Spleen (tissue), 11 donors: ENCODE measurements around the gene PIN4. TPM values are rescaled to one million over a fixed set of nuclear protein-coding genes. Genes with fewer than 3 reads are reported as not detected.

ENCODE experiments used
- DNase-seq: peaks from one replicate; pipeline ENCODE4 v3.0.0-alpha.2; 2020
- H3K27ac ChIP-seq, 8 donors: fragments of 200-600 bp; sonication (generic) in 7 of 8; 1 replicate in 4 of 8; 2 replicates in 4 of 8; pipeline versions ENCODE4 v1.5.0 to v1.8.0; 2016 to 2021; ENCODE audit warnings: inconsistent platforms in 4 of 8, mild to moderate bottlenecking in 4 of 8, moderate library complexity in 1 of 8
- H3K27me3 ChIP-seq, 7 donors: fragments of 200-600 bp; sonication (generic) in 6 of 7; replicated peaks in 1 of 7; 1 replicate in 4 of 7; 2 replicates in 3 of 7; pipeline versions ENCODE4 v1.5.0 to v1.8.0; 2016 to 2021; ENCODE audit warnings: inconsistent platforms in 3 of 7, mild to moderate bottlenecking in 1 of 7
- H3K36me3 ChIP-seq, 6 donors: fragments of 200-600 bp; sonication (generic) in 5 of 6; 1 replicate in 4 of 6; 2 replicates in 2 of 6; pipeline versions ENCODE4 v1.5.0 to v1.8.0; 2016 to 2021; ENCODE audit warnings: inconsistent platforms in 2 of 6
- H3K4me1 ChIP-seq, 6 donors: fragments of 200-600 bp; sonication (generic) in 5 of 6; 1 replicate in 3 of 6; 2 replicates in 3 of 6; pipeline versions ENCODE4 v1.5.0 to v1.8.0; 2016 to 2021; ENCODE audit warnings: inconsistent platforms in 3 of 6
- H3K4me3 ChIP-seq, 8 donors: fragments of 200-600 bp; sonication (generic) in 7 of 8; 1 replicate in 4 of 8; 2 replicates in 4 of 8; pipeline versions ENCODE4 v1.5.0 to v1.8.0; 2016 to 2021; ENCODE audit warnings: inconsistent platforms in 4 of 8, mild to moderate bottlenecking in 4 of 8, moderate library complexity in 2 of 8
- H3K9me3 ChIP-seq, 8 donors: fragments of 200-600 bp; sonication (generic) in 7 of 8; 1 replicate in 4 of 8; 2 replicates in 4 of 8; pipeline versions ENCODE4 v1.5.0 to v1.8.0; 2016 to 2021; ENCODE audit warnings: inconsistent platforms in 4 of 8
- CTCF ChIP-seq, 11 experiments: fragments of 200-600 bp in 7 of 11; fragments of 450-650 bp in 4 of 11; sonication (generic) in 4 of 11; IDR thresholded peaks in 8 of 11; conservative IDR thresholded peaks in 3 of 11; 1 replicate in 7 of 11; 2 replicates in 4 of 11; pipeline versions ENCODE4 v1.4.0 to v1.8.0; 2016 to 2021; ENCODE audit warnings: antibody characterized with exemption in 11 of 11, inconsistent platforms in 4 of 11, mild to moderate bottlenecking in 1 of 11
- POLR2A ChIP-seq, 3 donors: fragments of 450-650 bp; IDR thresholded peaks; one replicate each; pipeline ENCODE4 v1.5.1; 2017; ENCODE audit warnings: antibody characterized with exemption in 3 of 3, mild to moderate bottlenecking in 1 of 3
- POLR2AphosphoS5 ChIP-seq, 3 donors: sonication (generic); formaldehyde crosslinking; IDR thresholded peaks; one replicate each; pipeline ENCODE4 v1.5.1; 2017; ENCODE audit warnings: antibody characterized with exemption in 3 of 3
- WGBS, 5 donors: extraction: QIAGEN DNeasy Blood & Tissue Kit in 3 of 5; methylation state at CpG; one replicate each; pipeline versions ENCODE4 v1.1.5 to v1.1.7; 2013 to 2018; 5-methylcytosine and 5-hydroxymethylcytosine counted together
- intact Hi-C: fragments of 100-400 bp; cut with DNase I; formaldehyde crosslinking; loops from one replicate; pipeline ENCODE4 v1.15.0; 2023; ENCODE audit warnings: low total_unique reads
- polyA plus RNA-seq, 3 donors: library from polyadenylated mRNA; stranded (reverse); fragments of 200-250 nt; gene quantifications; one replicate each; pipeline ENCODE4 v1.2.1, GENCODE V29; 2013
- total RNA-seq, 7 donors: library from RNA; depleted of rRNA in 3 of 7; stranded (reverse); fragments of >200 nt in 3 of 7; fragmentation: NEBNext Ultra II Directional in 4 of 7; extraction: Animal tissue kit (Norgen Biotek cat#: 25700) in 4 of 7; gene quantifications; one replicate each; pipeline versions ENCODE4 v1.1.0 to v1.2.1, GENCODE V29; 2016 to 2021
- donor health status: healthy with polysubstance abuse.
- donor health status: DM: no; HTN: no; CAD: no; lungs with moderate emphysema.
- donor health status: DM: no; HTN: no; CAD: no.
- donor health status: Bipolar disorder and iron deficiency.
- donor health status: healthy.
- donor health status: DM: no; HTN: no; CAD: no.
- donor health status: DM: yes; HTN: yes; CAD: no.

The PIN4 gene
- total and polyA plus RNA-seq, 10 donors = 6.0 to 22.0 (median 10.8) TPM

- DNase-seq = no peak
- TF ChIP-seq POLR2A (IDR thresholded peaks at IDR 0.05) (no peak), POLR2AphosphoS5 (IDR thresholded peaks at IDR 0.05) (no peak), CTCF (IDR thresholded peaks at IDR 0.05 in 8 of 11, conservative IDR thresholded peaks at IDR 0.05 in 3 of 11) (no peak)
- Histone ChIP-seq H3K9me3 (no peaks in the 10 kb centered on the region), H3K27me3 (no peaks in the 10 kb centered on the region), H3K36me3 (peaks cover 0 to 76% (median 12%) of the 10 kb centered on the region in 6 donors), H3K4me1 (no peaks in the 10 kb centered on the region), H3K4me3 (no peak overlapping the region), H3K27ac (no peak overlapping the region)
- WGBS, 5 donors = 65 to 91% (median 86%) methylated on average over 4 of the region's 4 CpGs
- intact Hi-C loops = no loop called here
Measured at GRCh38 chrX:72202792-72203401, 21.3 kb downstream of the PIN4 start.

GRCh38 chrX:72203421-72203820 lies 21.9 kb downstream of the PIN4 start:
- H3K4me3 ChIP-seq = no peak overlapping the region
- no peaks in the 10 kb centered on the region for H3K27me3 ChIP-seq
- no peaks in the 10 kb centered on the region for H3K4me1 ChIP-seq
- intact Hi-C loops = no loop called here
- TF ChIP-seq POLR2AphosphoS5 (IDR thresholded peaks at IDR 0.05) = no peak
- TF ChIP-seq CTCF (IDR thresholded peaks at IDR 0.05 in 8 of 11, conservative IDR thresholded peaks at IDR 0.05 in 3 of 11) = no peak
- no peak for TF ChIP-seq POLR2A (IDR thresholded peaks at IDR 0.05)
- no peak for DNase-seq
- no peaks in the 10 kb centered on the region for H3K9me3 ChIP-seq
- H3K36me3 ChIP-seq = peaks cover 0 to 76% (median 10%) of the 10 kb centered on the region in 6 donors
- no peak overlapping the region for H3K27ac ChIP-seq
- 65 to 90% (median 81%) methylated on average over 6 of the region's 6 CpGs for WGBS, 5 donors

GRCh38 chrX:72205706-72206105 lies 24.1 kb downstream of the PIN4 start:
- no peak for DNase-seq
- WGBS, 5 donors = 90 to 97% (median 94%) methylated on average over 2 of the region's 2 CpGs
- Histone ChIP-seq H3K27me3 (no peaks in the 10 kb centered on the region), H3K27ac (no peak overlapping the region), H3K4me1 (no peaks in the 10 kb centered on the region), H3K36me3 (peaks cover 0 to 62% (median 5%) of the 10 kb centered on the region in 6 donors), H3K9me3 (no peaks in the 10 kb centered on the region), H3K4me3 (no peak overlapping the region)
- intact Hi-C loops = no loop called here
- TF ChIP-seq POLR2A (IDR thresholded peaks at IDR 0.05) (no peak), CTCF (IDR thresholded peaks at IDR 0.05 in 8 of 11, conservative IDR thresholded peaks at IDR 0.05 in 3 of 11) (no peak), POLR2AphosphoS5 (IDR thresholded peaks at IDR 0.05) (no peak)

- intact Hi-C loops = no loop called here
- no peaks in the 10 kb centered on the region for H3K9me3 ChIP-seq
- peaks cover 0 to 53% (median 5%) of the 10 kb centered on the region in 6 donors for H3K36me3 ChIP-seq
- TF ChIP-seq POLR2AphosphoS5 (IDR thresholded peaks at IDR 0.05) (no peak), CTCF (IDR thresholded peaks at IDR 0.05 in 8 of 11, conservative IDR thresholded peaks at IDR 0.05 in 3 of 11) (no peak), POLR2A (IDR thresholded peaks at IDR 0.05) (no peak)
- no peak for DNase-seq
- no peak overlapping the region for H3K4me3 ChIP-seq
- H3K27me3 ChIP-seq = no peaks in the 10 kb centered on the region
- 89 to 99% (median 97%) methylated on average over 4 of the region's 4 CpGs for WGBS, 5 donors
- H3K27ac ChIP-seq = no peak overlapping the region
- H3K4me1 ChIP-seq = no peaks in the 10 kb centered on the region
Measured at GRCh38 chrX:72207366-72207765, 25.8 kb downstream of the PIN4 start.
